Natural killer cell (primary cell): ENCODE results near the gene MYOZ3. TPM values are rescaled to one million over a fixed set of nuclear protein-coding genes. Genes with fewer than 3 reads are reported as not detected.

ENCODE experiments used
- ATAC-seq, 3 donors: fragments of 150-1000 bp in 2 of 3; fragments of 200-7000 bp in 1 of 3; cut with Tn5 transposase; 1 replicate in 1 of 3; 2 replicates in 2 of 3; pipeline ENCODE4 v1.10.0; 2021; ENCODE audit warnings: mild to moderate bottlenecking in 2 of 3, moderate library complexity in 2 of 3
- DNase-seq, 2 donors: peaks; one replicate each; pipeline versions ENCODE4 v3.0.0 to v3.0.0-alpha.2; 2013 to 2021; ENCODE audit warnings: mixed read lengths in 1 of 2
- H3K27ac ChIP-seq: one replicate; pipeline ENCODE4 v1.5.1; 2013; ENCODE audit warnings: mild to moderate bottlenecking, low read length
- H3K27me3 ChIP-seq: one replicate; pipeline ENCODE4 v1.6.1; 2013; ENCODE audit warnings: low read length; ENCODE audit not compliant: control insufficient read depth, insufficient read depth
- H3K36me3 ChIP-seq: one replicate; pipeline ENCODE4 v1.6.1; 2013; ENCODE audit warnings: low read length; ENCODE audit not compliant: control insufficient read depth, insufficient read depth
- H3K4me1 ChIP-seq: one replicate; pipeline ENCODE4 v1.6.1; 2013; ENCODE audit warnings: low read length; ENCODE audit not compliant: control insufficient read depth, insufficient read depth
- H3K4me3 ChIP-seq: one replicate; pipeline ENCODE4 v1.5.1; 2013; ENCODE audit warnings: low read length
- H3K9me3 ChIP-seq: one replicate; pipeline ENCODE4 v1.6.1; 2013; ENCODE audit warnings: low read length; ENCODE audit not compliant: control insufficient read depth, insufficient read depth
- H3K27ac Mint-ChIP-seq, 2 donors: one replicate each; pipeline ENCODE4 v1.8.0; 2022; ENCODE audit warnings: mild to moderate bottlenecking in 2 of 2, mixed read lengths in 2 of 2, moderate library complexity in 1 of 2
- H3K27me3 Mint-ChIP-seq, 2 donors: one replicate each; pipeline ENCODE4 v1.8.0; 2022; ENCODE audit warnings: low read depth in 2 of 2, mixed read lengths in 2 of 2
- H3K36me3 Mint-ChIP-seq: one replicate; pipeline ENCODE4 v1.8.0; 2022; ENCODE audit warnings: mixed read lengths
- H3K4me1 Mint-ChIP-seq, 2 donors: one replicate each; pipeline ENCODE4 v1.8.0; 2022; ENCODE audit warnings: mixed read lengths in 2 of 2
- H3K4me3 Mint-ChIP-seq: one replicate; pipeline ENCODE4 v1.8.0; 2022; ENCODE audit warnings: mild to moderate bottlenecking, moderate library complexity, mixed read lengths
- H3K9me3 Mint-ChIP-seq, 2 donors: one replicate each; pipeline ENCODE4 v1.8.0; 2022; ENCODE audit warnings: mixed read lengths in 2 of 2
- CTCF ChIP-seq: fragments of 200-600 bp; IDR thresholded peaks from one replicate; pipeline ENCODE4 v1.8.0; 2022; ENCODE audit warnings: antibody characterized with exemption
- WGBS: methylation state at CpG from one replicate; pipeline ENCODE4 v1.1.7; 2013; ENCODE audit warnings: missing lambda C conversion rate; ENCODE audit not compliant: insufficient coverage; 5-methylcytosine and 5-hydroxymethylcytosine counted together
- intact Hi-C: fragments of 100-400 bp; cut with micrococcal nuclease; formaldehyde crosslinking; loops from one replicate; pipeline ENCODE4 v1.14.2; 2022
- total RNA-seq, 4 donors: library from RNA; stranded (reverse); fragments of 120-200 nt in 1 of 4; gene quantifications; one replicate each; pipeline versions ENCODE4 v1.2.3 to v1.2.4, GENCODE V29; 2013 to 2022

MYOZ3 gene
- total RNA-seq, 3 donors from 2014 or later (not counting 1 experiment from before 2014, with no cell fraction given) = not detected

- Histone ChIP-seq H3K36me3 (no peaks in the 10 kb centered on the region), H3K27ac (no peak overlapping the region), H3K4me3 (no peak overlapping the region), H3K4me1 (no peaks in the 10 kb centered on the region), H3K9me3 (no peaks in the 10 kb centered on the region), H3K27me3 (no peaks in the 10 kb centered on the region)
- Mint-ChIP-seq H3K27ac (no peak overlapping the region), H3K36me3 (no peaks in the 10 kb centered on the region), H3K4me3 (no peak overlapping the region), H3K27me3 (peaks cover 0 to 11% of the 10 kb centered on the region in 2 donors), H3K9me3 (no peaks in the 10 kb centered on the region), H3K4me1 (no peaks in the 10 kb centered on the region)
- ATAC-seq = no peak
- 85% methylated on average over 9 of the region's 9 CpGs for WGBS
- DNase-seq = no peak
- no peak for TF ChIP-seq CTCF
- intact Hi-C loops = no loop called here
Observed at GRCh38 chr5:150613991-150614660, 46.9 kb upstream of the MYOZ3 start.

- DNase-seq (no peak), ATAC-seq (no peak)
- no peaks in the 10 kb centered on the region for H3K9me3 ChIP-seq
- Mint-ChIP-seq H3K4me1 (no peaks in the 10 kb centered on the region), H3K27me3 (peaks cover 0 to 11% of the 10 kb centered on the region in 2 donors), H3K9me3 (no peaks in the 10 kb centered on the region), H3K36me3 (no peaks in the 10 kb centered on the region), H3K4me3 (no peak overlapping the region), H3K27ac (no peak overlapping the region)
- no peaks in the 10 kb centered on the region for H3K36me3 ChIP-seq
- TF ChIP-seq CTCF = no peak
- intact Hi-C loops = no loop called here
- 95% methylated on average over 4 of the region's 4 CpGs for WGBS
- no peak overlapping the region for H3K4me3 ChIP-seq
- no peaks in the 10 kb centered on the region for H3K4me1 ChIP-seq
- no peaks in the 10 kb centered on the region for H3K27me3 ChIP-seq
- no peak overlapping the region for H3K27ac ChIP-seq
Observed at GRCh38 chr5:150614661-150615060, 46.4 kb upstream of the MYOZ3 start.

GRCh38 chr5:150615141-150615699, 45.8 kb upstream of the MYOZ3 start:
- WGBS = 71% methylated on average over 17 of the region's 17 CpGs
- peaks cover 0 to 11% of the 10 kb centered on the region in 2 donors for H3K27me3 Mint-ChIP-seq
- no peaks in the 10 kb centered on the region for H3K36me3 Mint-ChIP-seq
- no peak for TF ChIP-seq CTCF
- no peaks in the 10 kb centered on the region for H3K36me3 ChIP-seq
- H3K4me1 ChIP-seq = no peaks in the 10 kb centered on the region
- H3K4me1 Mint-ChIP-seq = no peaks in the 10 kb centered on the region
- no peak overlapping the region for H3K27ac Mint-ChIP-seq
- DNase-seq = no peak
- H3K27me3 ChIP-seq = no peaks in the 10 kb centered on the region
- H3K4me3 ChIP-seq = no peak overlapping the region
- intact Hi-C loops = no loop called here
- no peak for ATAC-seq
- no peak overlapping the region for H3K27ac ChIP-seq
- no peaks in the 10 kb centered on the region for H3K9me3 ChIP-seq
- no peak overlapping the region for H3K4me3 Mint-ChIP-seq
- H3K9me3 Mint-ChIP-seq = no peaks in the 10 kb centered on the region
